GM12878 (cell line): Measurements from ENCODE around the gene NIPSNAP3A. TPM values are rescaled to one million over a fixed set of nuclear protein-coding genes. Genes with fewer than 3 reads are reported as not detected.

ENCODE experiments used
- ATAC-seq: fragments of 200-7000 bp; cut with Tn5 transposase; 3 replicates; pipeline ENCODE4 v1.9.1; 2020; ENCODE audit warnings: mild to moderate bottlenecking, moderate library complexity
- BruUV-seq: library from RNA; stranded (reverse); fragments of 400-500 nt; replicated peaks from 2 replicates; lab custom pipeline; 2021; lab: Mats Ljungman, UMichigan
- CTCF ChIA-PET: fragments of 300-600 bp; sonication (Branson Sonifier 250); formaldehyde crosslinking; extraction: SDS; loops from one replicate; lab custom pipeline; 2021; ENCODE audit warnings: inconsistent platforms; lab: Yijun Ruan, JAX
- POLR2A ChIA-PET: fragments of 350-600 bp; formaldehyde crosslinking; extraction: SDS; loops from one replicate; lab custom pipeline; 2021; ENCODE audit warnings: inconsistent platforms; lab: Charles Lee
- RAD21 ChIA-PET: fragments of 300-600 bp; sonication (Branson Sonifier 250); formaldehyde crosslinking; loops from one replicate; lab custom pipeline; 2023; ENCODE audit warnings: antibody characterized with exemption; ENCODE audit not compliant: unreplicated experiment; lab: Charles Lee
- SMC1A ChIA-PET: fragments of 300-600 bp; sonication (Branson Sonifier 250); formaldehyde crosslinking; loops from one replicate; lab custom pipeline; 2023; ENCODE audit not compliant: unreplicated experiment, uncharacterized antibody; lab: Charles Lee
- DNase-seq: peaks from one replicate; pipeline ENCODE4 v3.0.0-alpha.2; 2011; ENCODE audit warnings: low read depth, low spot score
- FAIRE-seq: peaks from 3 replicates; lab custom pipeline; 2011; peaks lifted over from hg19 to GRCh38; lab: Jason Lieb, UNC
- H2AFZ ChIP-seq: 2 replicates; pipeline ENCODE4 v1.6.0; 2011; ENCODE audit warnings: low read depth, low read length, control low read depth; ENCODE audit not compliant: control insufficient read depth
- H3K27ac ChIP-seq: 2 replicates; pipeline ENCODE4 v1.5.1; 2011; ENCODE audit warnings: control low read depth; ENCODE audit not compliant: control insufficient read depth, insufficient read depth
- H3K27me3 ChIP-seq, 2 experiments: replicated peaks in 1 of 2; 2 replicates each; pipeline versions ENCODE4 v1.6.0 to v1.6.1; 2011; ENCODE audit warnings: low read length in 1 of 2; ENCODE audit not compliant: control insufficient read depth in 2 of 2, insufficient read depth in 2 of 2
- H3K36me3 ChIP-seq, 2 experiments: 2 replicates each; pipeline ENCODE4 v1.5.1; 2011; ENCODE audit warnings: low read length in 1 of 2; ENCODE audit not compliant: control insufficient read depth in 2 of 2, insufficient read depth in 2 of 2
- H3K4me1 ChIP-seq: 2 replicates; pipeline ENCODE4 v1.6.1; 2011; ENCODE audit warnings: mild to moderate bottlenecking, low read length, moderate library complexity, mixed read lengths; ENCODE audit not compliant: control insufficient read depth, insufficient read depth
- H3K4me2 ChIP-seq: 2 replicates; pipeline ENCODE4 v1.6.0; 2011; ENCODE audit warnings: control low read depth; ENCODE audit not compliant: control insufficient read depth, insufficient read depth
- H3K4me3 ChIP-seq: fragments of 200-600 bp; sonication (generic); 2 replicates; pipeline ENCODE4 v1.5.1; 2016
- H3K79me2 ChIP-seq: 2 replicates; pipeline ENCODE4 v1.6.0; 2011; ENCODE audit warnings: low read length; ENCODE audit not compliant: control insufficient read depth, insufficient read depth
- H3K9ac ChIP-seq: 2 replicates; pipeline ENCODE4 v1.8.0; 2011; ENCODE audit warnings: low read length, control low read depth, mixed read lengths; ENCODE audit not compliant: control insufficient read depth, insufficient read depth
- H3K9me3 ChIP-seq: replicated peaks from 3 replicates; pipeline ENCODE4 v1.5.1; 2011; ENCODE audit warnings: mild to moderate bottlenecking, low read length; ENCODE audit not compliant: control insufficient read depth, insufficient read depth
- H4K20me1 ChIP-seq: 2 replicates; pipeline ENCODE4 v1.6.0; 2011; ENCODE audit not compliant: control insufficient read depth, insufficient read depth
- BACH1 ChIP-seq: fragments of 450-650 bp; IDR thresholded peaks from 2 replicates; pipeline ENCODE4 v1.6.1; 2017; ENCODE audit warnings: mild to moderate bottlenecking, borderline replicate concordance
- CHD4 ChIP-seq: fragments of 200-600 bp; sonication (generic); IDR thresholded peaks from 2 replicates; pipeline ENCODE4 v1.6.1; 2016; ENCODE audit warnings: mild to moderate bottlenecking
- CREM ChIP-seq: IDR thresholded peaks from 2 replicates; pipeline ENCODE4 v1.6.1; 2014; ENCODE audit warnings: antibody characterized with exemption, low read depth
- EGR1 ChIP-seq, 2 experiments: IDR thresholded peaks; 1 replicate in 1 of 2; 2 replicates in 1 of 2; pipeline ENCODE4 v1.6.1; 2011 to 2012; ENCODE audit warnings: low read depth in 2 of 2, low read length in 2 of 2, borderline replicate concordance in 1 of 2, mild to moderate bottlenecking in 1 of 2, moderate library complexity in 1 of 2
- EZH2 ChIP-seq: IDR thresholded peaks from 2 replicates; pipeline ENCODE4 v1.6.1; 2012; ENCODE audit warnings: low read depth, mild to moderate bottlenecking, control low read depth, inconsistent platforms, low read length, borderline replicate concordance; ENCODE audit not compliant: control insufficient read depth
- RAD21 ChIP-seq: IDR thresholded peaks from 2 replicates; pipeline ENCODE4 v1.6.1; 2011; ENCODE audit warnings: mild to moderate bottlenecking, low read depth, low read length, moderate library complexity; ENCODE audit not compliant: insufficient read depth
- SREBF1 ChIP-seq: IDR thresholded peaks from 2 replicates; pipeline ENCODE4 v1.6.1; 2012; ENCODE audit warnings: mild to moderate bottlenecking, low read length
- SUZ12 ChIP-seq: fragments of 200-600 bp; sonication (generic); IDR thresholded peaks from one replicate; pipeline ENCODE4 v1.6.1; 2018; ENCODE audit warnings: antibody characterized with exemption, mild to moderate bottlenecking; ENCODE audit not compliant: unreplicated experiment
- WGBS: methylation state at CpG from one replicate; pipeline ENCODE4 v1.1.6; 2016; ENCODE audit warnings: low lambda C conversion rate; ENCODE audit not compliant: insufficient replicate concordance, insufficient coverage; ENCODE audit errors: missing lambda C conversion rate; 5-methylcytosine and 5-hydroxymethylcytosine counted together
- in situ Hi-C: fragments of 300-500 bp; cut with MboI; formaldehyde crosslinking; loops from 9 replicates; pipeline ENCODE4 v1.14.3; 2018; ENCODE audit warnings: mixed read lengths
- intact Hi-C: fragments of 100-400 bp; cut with micrococcal nuclease; formaldehyde crosslinking; loops from one replicate; pipeline ENCODE4 v1.14.2; 2022; ENCODE audit not compliant: unreplicated experiment
- polyA plus RNA-seq, 11 experiments: library from polyadenylated mRNA; depleted of rRNA in 4 of 11; unstranded in 6 of 11; stranded (reverse) in 5 of 11; fragments of >200 nt; fragmentation: Nextera tagmentation in 4 of 11; fragmentation: Illumina TruSeq in 1 of 11; extraction: Ambion mirVana in 4 of 11; extraction: Trizol in 1 of 11; gene quantifications; 1 replicate in 1 of 11; 2 replicates in 10 of 11; pipeline versions ENCODE4 v1.2.1 to v1.2.3, GENCODE V29; 2011 to 2016; ENCODE audit warnings: inconsistent platforms in 2 of 11, missing spikeins in 2 of 11, low read depth in 1 of 11
- total RNA-seq, 4 experiments: library from RNA; depleted of rRNA in 3 of 4; stranded (reverse); fragments of >200 nt in 3 of 4; fragmentation: Illumina TruSeq in 1 of 4; extraction: Trizol in 1 of 4; gene quantifications; 2 replicates each; pipeline versions ENCODE4 v1.2.1 to v1.2.3, GENCODE V29; 2013 to 2021
- TF ChIP-seq, protein P1 (sequence below): fragments of 450-650 bp; IDR thresholded peaks from 2 replicates; pipeline ENCODE4 v1.6.1; 2017; ENCODE audit warnings: mild to moderate bottlenecking

Gene NIPSNAP3A
- total and polyA plus RNA-seq, 10 of the 15 experiments (the other 5 are each of a cell fraction or from before 2014, with no cell fraction given): 19.1 to 87.2 (median 34.0) TPM

DNA sequence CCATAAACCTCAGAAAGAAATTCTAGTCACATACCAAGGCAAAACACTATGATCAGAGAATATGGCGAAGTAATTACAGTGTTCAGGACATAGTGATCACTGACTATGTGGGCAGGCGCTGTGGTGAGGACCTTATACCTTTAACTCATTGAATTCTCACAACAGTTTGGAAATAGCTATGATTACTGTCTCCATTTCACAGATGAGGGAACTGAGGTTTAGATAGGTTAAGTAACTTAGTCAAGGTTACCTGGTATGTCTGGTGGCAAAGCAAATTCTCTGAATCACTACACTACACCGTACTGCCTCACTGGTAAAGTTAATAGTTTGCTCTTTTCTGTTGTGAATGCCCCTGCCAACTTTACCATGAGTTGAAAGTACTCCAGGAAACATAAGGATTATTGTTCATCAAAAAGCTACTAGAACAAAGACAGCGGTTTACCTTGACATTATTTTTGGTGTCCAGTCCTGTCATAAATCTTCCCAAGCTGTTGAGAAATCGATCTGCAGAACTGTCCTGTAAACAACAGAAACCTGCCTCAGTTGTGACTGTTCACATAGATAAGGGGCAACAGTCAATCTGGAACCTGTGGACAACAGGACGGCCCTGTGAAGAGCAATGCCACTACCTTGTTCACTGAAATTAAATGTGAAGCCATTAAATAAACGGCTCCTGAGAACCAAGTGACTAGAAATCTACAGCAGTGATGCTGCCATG is 52.7 kb downstream of the NIPSNAP3A start:
- Histone ChIP-seq H3K27me3 (peaks cover 0 to 2% of the 10 kb centered on the region in 2 experiments; a peak in 1 of 4 replicates), H4K20me1 (no peaks in the 10 kb centered on the region), H3K9ac (no peak overlapping the region), H3K9me3 (no peaks in the 10 kb centered on the region), H3K79me2 (no peaks in the 10 kb centered on the region), H3K27ac (no peak overlapping the region), H3K36me3 (no peaks in the 10 kb centered on the region), H2AFZ (no peak overlapping the region), H3K4me1 (no peaks in the 10 kb centered on the region), H3K4me3 (no peak overlapping the region), H3K4me2 (no peak overlapping the region)
- no peak for ATAC-seq
- FAIRE-seq: no peak
- no peak for TF ChIP-seq CREM
- TF ChIP-seq EZH2: no peak
- TF ChIP-seq CHD4: no peak
- TF ChIP-seq SUZ12: no peak
- TF ChIP-seq SREBF1: no peak
- no peak for TF ChIP-seq BACH1
- TF ChIP-seq, protein P1, sequence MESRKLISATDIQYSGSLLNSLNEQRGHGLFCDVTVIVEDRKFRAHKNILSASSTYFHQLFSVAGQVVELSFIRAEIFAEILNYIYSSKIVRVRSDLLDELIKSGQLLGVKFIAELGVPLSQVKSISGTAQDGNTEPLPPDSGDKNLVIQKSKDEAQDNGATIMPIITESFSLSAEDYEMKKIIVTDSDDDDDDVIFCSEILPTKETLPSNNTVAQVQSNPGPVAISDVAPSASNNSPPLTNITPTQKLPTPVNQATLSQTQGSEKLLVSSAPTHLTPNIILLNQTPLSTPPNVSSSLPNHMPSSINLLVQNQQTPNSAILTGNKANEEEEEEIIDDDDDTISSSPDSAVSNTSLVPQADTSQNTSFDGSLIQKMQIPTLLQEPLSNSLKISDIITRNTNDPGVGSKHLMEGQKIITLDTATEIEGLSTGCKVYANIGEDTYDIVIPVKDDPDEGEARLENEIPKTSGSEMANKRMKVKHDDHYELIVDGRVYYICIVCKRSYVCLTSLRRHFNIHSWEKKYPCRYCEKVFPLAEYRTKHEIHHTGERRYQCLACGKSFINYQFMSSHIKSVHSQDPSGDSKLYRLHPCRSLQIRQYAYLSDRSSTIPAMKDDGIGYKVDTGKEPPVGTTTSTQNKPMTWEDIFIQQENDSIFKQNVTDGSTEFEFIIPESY: no peak
- no peak for TF ChIP-seq RAD21
- TF ChIP-seq EGR1 (IDR thresholded peaks at IDR 0.05; ENCODE audit: borderline replicate concordance in 1 of 2, low read depth in 2 of 2, low read length in 2 of 2): no peak
- 34% methylated on average over 7 of the region's 7 CpGs for whole genome bisulfite sequencing
- in situ Hi-C loops (no loop called here), intact Hi-C loops (no loop called here)
- no TSS peak for BruUV-seq
- RAD21 ChIA-PET: no interaction called here
- CTCF ChIA-PET: no interaction called here
- POLR2A ChIA-PET: no interaction called here
- no peak for DNase-seq
- SMC1A ChIA-PET: interaction anchor here (1.1 to 1.5 kb wide), 2 partner anchors 54 to 664 kb away, joined by 4 read pairs; no protein-coding TSS in a partner anchor
